GM19395 (cell line): ENCODE results near the gene WIF1.

Source experiments
- ATAC-seq: cut with Tn5 transposase; IDR thresholded peaks from one replicate; pipeline ENCODE4 v1.9.1; 2021; ENCODE audit warnings: mild to moderate bottlenecking, moderate library complexity; ENCODE audit not compliant: unreplicated experiment

WIF1 gene

DNA sequence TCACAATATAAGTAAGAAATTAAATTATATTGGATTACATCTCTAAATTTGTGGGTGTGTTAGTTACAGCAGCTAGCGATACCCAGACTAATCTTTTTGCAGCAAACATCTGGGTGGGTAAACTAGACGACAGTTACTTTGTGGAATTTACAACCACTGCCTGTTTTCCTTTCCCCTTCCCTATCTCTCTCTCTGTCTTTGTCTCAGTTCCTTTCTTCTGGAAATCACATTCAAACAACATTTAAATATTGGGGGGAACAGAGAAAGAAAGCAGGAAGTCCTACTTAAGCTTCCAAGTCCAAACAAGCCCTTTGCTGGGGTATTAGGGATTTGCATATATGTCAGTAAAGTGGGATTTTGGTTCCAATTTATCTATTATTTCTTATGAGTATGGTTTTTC lies 97.6 kb downstream of the WIF1 start:
- no peak for ATAC-seq

DNA sequence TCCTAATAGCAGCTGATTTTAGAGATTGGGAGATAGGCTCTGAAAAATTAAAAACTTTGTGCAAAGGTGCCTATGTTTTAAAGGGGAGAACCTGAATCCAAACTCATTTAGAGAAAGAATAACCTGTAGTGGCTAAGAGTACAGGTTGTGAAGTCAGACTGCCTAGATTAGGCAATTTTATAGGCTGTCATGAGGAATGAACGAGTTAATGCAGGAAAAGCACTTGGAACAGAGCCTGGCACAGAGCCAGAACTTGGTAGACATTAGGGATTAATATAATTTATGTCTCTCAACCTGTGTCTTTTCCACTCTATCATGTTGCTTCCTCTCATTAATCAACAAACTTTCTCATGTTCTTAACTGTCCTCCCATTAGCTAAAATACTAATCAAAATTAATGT lies 98.1 kb downstream of the WIF1 start:
- no peak for ATAC-seq

GRCh38 chr12:65022421-65022820 lies 98.7 kb downstream of the WIF1 start:
- no peak for ATAC-seq

DNA sequence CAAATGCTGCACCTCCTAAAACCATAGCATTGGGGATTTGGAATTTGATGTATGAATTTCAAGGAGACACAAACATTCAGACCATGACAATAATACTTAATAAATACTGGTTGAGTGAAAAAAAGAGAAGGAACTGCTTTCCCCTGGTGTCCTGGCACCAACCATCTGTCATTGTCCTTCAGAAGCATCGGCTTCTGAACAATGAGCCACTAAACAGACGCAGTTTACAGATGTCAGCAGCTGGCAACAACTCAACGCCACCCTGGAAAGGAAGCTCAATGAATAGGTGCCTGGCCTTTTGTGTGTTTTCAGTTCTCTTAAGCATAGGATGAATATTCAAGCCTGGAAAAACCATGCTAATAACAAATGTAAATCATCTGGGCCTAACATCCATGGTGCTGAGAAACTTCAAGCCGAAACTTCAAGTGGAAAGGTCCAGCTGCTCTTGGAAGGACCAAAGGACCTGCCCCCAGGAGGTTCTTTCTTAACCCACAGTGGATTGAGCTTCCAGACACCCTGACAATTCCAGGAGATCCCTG lies 101.3 kb downstream of the WIF1 start:
- ATAC-seq, result no peak

DNA sequence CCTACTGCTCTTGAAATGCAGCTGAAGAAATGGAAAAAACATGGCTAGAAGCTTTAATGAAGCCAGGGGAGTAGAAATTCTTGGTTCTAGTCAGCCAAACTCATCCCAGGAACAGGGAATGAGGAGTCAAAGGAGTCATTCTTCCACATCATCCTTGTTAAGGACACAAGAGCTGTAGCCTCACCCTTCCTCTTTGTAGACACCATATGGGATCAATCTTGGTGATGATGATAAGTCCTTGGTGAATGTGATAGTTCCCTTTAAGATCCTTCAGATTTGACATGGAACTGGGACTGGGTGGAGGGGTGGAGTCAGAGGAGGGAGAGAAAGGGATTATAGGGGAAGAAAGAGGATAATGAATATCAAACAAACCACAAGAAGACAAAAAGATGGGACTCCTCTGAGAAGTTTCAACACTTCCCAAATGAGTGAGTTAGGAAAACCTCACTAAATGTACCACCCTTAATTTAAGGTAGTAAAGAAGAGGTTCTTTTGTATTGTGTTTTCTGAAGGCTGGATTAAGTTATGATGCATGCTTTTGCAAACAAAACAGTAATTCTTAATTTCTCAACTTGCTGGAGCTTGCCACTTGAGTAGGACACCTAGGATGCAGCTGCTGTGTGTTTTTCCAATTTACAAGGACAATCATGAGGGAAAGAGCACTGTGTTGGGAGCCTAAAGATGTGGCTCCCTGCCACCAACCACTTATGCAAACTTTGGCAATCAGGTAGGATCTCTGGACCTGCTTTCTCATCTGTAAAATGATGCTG lies 104.0 kb downstream of the WIF1 start:
- ATAC-seq, result no peak

DNA sequence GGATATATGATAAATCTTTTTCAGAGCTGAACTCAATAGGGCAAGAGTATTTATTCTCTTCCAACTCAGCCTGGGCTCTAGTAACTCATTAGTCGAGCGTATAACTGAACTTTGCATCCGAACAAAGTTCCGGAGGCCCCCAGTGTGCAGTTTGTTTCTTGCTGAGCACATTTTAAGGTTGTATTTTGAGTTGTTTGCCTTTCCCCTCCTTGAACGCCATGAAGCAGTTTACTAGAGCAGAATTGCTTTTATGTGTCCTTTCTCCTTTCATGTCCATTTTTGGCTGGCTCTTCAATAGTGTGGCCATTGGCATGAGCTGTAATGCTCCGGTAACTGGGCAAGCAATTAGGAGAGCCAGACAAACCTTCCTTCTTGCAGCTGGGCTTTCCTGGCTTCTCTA lies 105.3 kb downstream of the WIF1 start:
- ATAC-seq, result no peak

GRCh38 chr12:65014504-65015271 lies 106.4 kb downstream of the WIF1 start:
- ATAC-seq, result no peak

GRCh38 chr12:65010437-65010836 lies 110.7 kb downstream of the WIF1 start:
- no peak for ATAC-seq

DNA sequence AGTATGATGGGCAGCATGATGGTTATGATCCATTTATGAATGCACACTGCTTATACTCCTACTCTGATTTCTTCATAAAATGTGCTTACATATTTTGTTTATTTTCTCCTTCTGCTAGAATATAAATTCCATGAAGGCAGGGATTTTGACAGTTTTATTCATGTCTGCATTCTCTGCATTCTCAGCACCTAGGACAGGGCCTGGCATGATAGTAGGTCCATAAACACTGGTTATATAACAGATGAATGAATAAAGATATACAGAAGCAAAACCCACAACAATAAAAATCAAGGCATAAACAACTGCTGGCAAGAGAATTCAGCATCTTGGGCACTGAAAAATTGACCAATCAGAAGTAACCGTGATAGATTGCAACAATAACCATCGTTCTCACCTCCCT lies 115.4 kb downstream of the WIF1 start:
- no peak for ATAC-seq

GRCh38 chr12:65004270-65004669 lies 116.8 kb downstream of the WIF1 start:
- ATAC-seq, result no peak
